ENCODE data around the gene VTN.

The VTN gene

GRCh38 chr17:28392491-28392890 is 22.4 kb upstream of the VTN start:
- no peak for ATAC-seq (ENCODE audit: low read depth)
- Histone ChIP-seq H3K27ac (ENCODE audit: poor library complexity, severe bottlenecking) (no peak overlapping the region), H3K4me3 (ENCODE audit: severe bottlenecking) (no peak overlapping the region), H3K9me3 (ENCODE audit: severe bottlenecking) (no peaks in the 10 kb centered on the region), H3K27me3 (ENCODE audit: insufficient read depth, poor library complexity, severe bottlenecking) (no peaks in the 10 kb centered on the region), H3K36me3 (ENCODE audit: low read depth) (0 out of 2 replicates have a peak, but pooled peaks cover 6% of the 10 kb centered on the region), H3K4me1 (ENCODE audit: insufficient read depth, poor library complexity, severe bottlenecking) (peaks cover 5% of the 10 kb centered on the region)
- DNase-seq (ENCODE audit: low spot score) = no peak
- no peak for TF ChIP-seq CTCF (IDR thresholded peaks at IDR 0.05; ENCODE audit: poor library complexity, severe bottlenecking)

GRCh38 chr17:28391401-28391800 is 21.3 kb upstream of the VTN start:
- H3K4me3 ChIP-seq (ENCODE audit: severe bottlenecking) = no peak overlapping the region
- peaks cover 5% of the 10 kb centered on the region for H3K4me1 ChIP-seq (ENCODE audit: insufficient read depth, poor library complexity, severe bottlenecking)
- DNase-seq (ENCODE audit: low spot score) = peak; percentile 19
- no peak overlapping the region for H3K27ac ChIP-seq (ENCODE audit: poor library complexity, severe bottlenecking)
- H3K36me3 ChIP-seq (ENCODE audit: low read depth) = 0 out of 2 replicates have a peak, but pooled peaks cover 6% of the 10 kb centered on the region
- H3K9me3 ChIP-seq (ENCODE audit: severe bottlenecking) = no peaks in the 10 kb centered on the region
- no peaks in the 10 kb centered on the region for H3K27me3 ChIP-seq (ENCODE audit: insufficient read depth, poor library complexity, severe bottlenecking)
- ATAC-seq (ENCODE audit: low read depth) = no peak
- no peak for TF ChIP-seq CTCF (IDR thresholded peaks at IDR 0.05; ENCODE audit: poor library complexity, severe bottlenecking)

- peaks cover 5% of the 10 kb centered on the region for H3K4me1 ChIP-seq (ENCODE audit: insufficient read depth, poor library complexity, severe bottlenecking)
- ATAC-seq (ENCODE audit: low read depth) = no peak
These were observed 20.9 kb upstream of the VTN start for GRCh38 chr17:28390984-28391383.

GRCh38 chr17:28390563-28390962 is 20.5 kb upstream of the VTN start:
- H3K27me3 ChIP-seq (ENCODE audit: insufficient read depth, poor library complexity, severe bottlenecking) = no peaks in the 10 kb centered on the region
- ATAC-seq (ENCODE audit: low read depth) (no peak), DNase-seq (ENCODE audit: low spot score) (no peak)
- H3K4me1 ChIP-seq (ENCODE audit: insufficient read depth, poor library complexity, severe bottlenecking) = peaks cover 5% of the 10 kb centered on the region
- no peak overlapping the region for H3K4me3 ChIP-seq (ENCODE audit: severe bottlenecking)
- H3K36me3 ChIP-seq (ENCODE audit: low read depth) = 0 out of 2 replicates have a peak, but pooled peaks cover 6% of the 10 kb centered on the region
- no peaks in the 10 kb centered on the region for H3K9me3 ChIP-seq (ENCODE audit: severe bottlenecking)
- H3K27ac ChIP-seq (ENCODE audit: poor library complexity, severe bottlenecking) = no peak overlapping the region
- no peak for TF ChIP-seq CTCF (IDR thresholded peaks at IDR 0.05; ENCODE audit: poor library complexity, severe bottlenecking)

More at GRCh38 chr17:28390984-28391383, 20.9 kb upstream of the VTN start:
- H3K27me3 ChIP-seq (ENCODE audit: insufficient read depth, poor library complexity, severe bottlenecking) = no peaks in the 10 kb centered on the region
- no peaks in the 10 kb centered on the region for H3K9me3 ChIP-seq (ENCODE audit: severe bottlenecking)
- 0 out of 2 replicates have a peak, but pooled peaks cover 6% of the 10 kb centered on the region for H3K36me3 ChIP-seq (ENCODE audit: low read depth)
- TF ChIP-seq CTCF (IDR thresholded peaks at IDR 0.05; ENCODE audit: poor library complexity, severe bottlenecking) = no peak
- DNase-seq (ENCODE audit: low spot score) = no peak
- H3K27ac ChIP-seq (ENCODE audit: poor library complexity, severe bottlenecking) = no peak overlapping the region
- no peak overlapping the region for H3K4me3 ChIP-seq (ENCODE audit: severe bottlenecking)

GRCh38 chr17:28390141-28390540 is 20.0 kb upstream of the VTN start:
- Histone ChIP-seq H3K27me3 (ENCODE audit: insufficient read depth, poor library complexity, severe bottlenecking) (no peaks in the 10 kb centered on the region), H3K36me3 (ENCODE audit: low read depth) (0 out of 2 replicates have a peak, but pooled peaks cover 6% of the 10 kb centered on the region), H3K9me3 (ENCODE audit: severe bottlenecking) (no peaks in the 10 kb centered on the region), H3K4me1 (ENCODE audit: insufficient read depth, poor library complexity, severe bottlenecking) (peaks cover 5% of the 10 kb centered on the region), H3K4me3 (ENCODE audit: severe bottlenecking) (no peak overlapping the region), H3K27ac (ENCODE audit: poor library complexity, severe bottlenecking) (no peak overlapping the region)
- ATAC-seq (ENCODE audit: low read depth) (no peak), DNase-seq (ENCODE audit: low spot score) (no peak)
- TF ChIP-seq CTCF (IDR thresholded peaks at IDR 0.05; ENCODE audit: poor library complexity, severe bottlenecking) = no peak
